Globus pallidus (tissue), 1 donor: ENCODE data around the gene RPRM.
"Not testable (repeated sequence)": the region's sequence is repeated elsewhere in the genome, so short reads cannot be mapped to it uniquely, and the experiment has no call there.

Experiments
- DNase-seq: peaks from one replicate; pipeline ENCODE4 v3.0.0-alpha.2; 2015; ENCODE audit warnings: low spot score

Gene RPRM

GRCh38 chr2:153455861-153456260 lies 22.7 kb downstream of the RPRM start:
- no peak for DNase-seq

- DNase-seq = no peak
Observed at GRCh38 chr2:153455403-153455802, 23.2 kb downstream of the RPRM start.

GRCh38 chr2:153451611-153452010 lies 27.0 kb downstream of the RPRM start:
- DNase-seq = no peak

GRCh38 chr2:153443106-153443505 lies 35.5 kb downstream of the RPRM start:
- DNase-seq = no peak

DNA sequence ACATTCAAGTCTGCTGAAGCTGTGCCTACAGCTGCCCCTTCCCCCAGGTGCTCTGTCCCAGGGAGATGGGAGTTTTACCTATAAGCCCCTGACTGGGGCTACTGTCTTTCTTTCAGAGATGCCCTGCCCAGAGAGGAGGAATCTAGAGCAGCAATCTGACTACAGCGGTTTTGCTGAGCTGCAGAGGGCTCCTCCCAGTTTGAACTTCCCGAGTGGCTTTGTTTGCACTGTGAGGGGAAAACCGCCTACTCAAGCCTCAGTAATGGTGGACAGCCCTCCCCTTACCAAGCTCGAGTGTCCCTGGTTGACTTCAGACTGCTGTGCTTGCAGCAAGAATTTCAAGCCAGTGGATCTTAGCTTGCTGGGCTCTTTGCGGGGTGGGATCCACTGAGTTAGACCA lies 35.9 kb downstream of the RPRM start:
- not testable (repeated sequence) for DNase-seq

DNA sequence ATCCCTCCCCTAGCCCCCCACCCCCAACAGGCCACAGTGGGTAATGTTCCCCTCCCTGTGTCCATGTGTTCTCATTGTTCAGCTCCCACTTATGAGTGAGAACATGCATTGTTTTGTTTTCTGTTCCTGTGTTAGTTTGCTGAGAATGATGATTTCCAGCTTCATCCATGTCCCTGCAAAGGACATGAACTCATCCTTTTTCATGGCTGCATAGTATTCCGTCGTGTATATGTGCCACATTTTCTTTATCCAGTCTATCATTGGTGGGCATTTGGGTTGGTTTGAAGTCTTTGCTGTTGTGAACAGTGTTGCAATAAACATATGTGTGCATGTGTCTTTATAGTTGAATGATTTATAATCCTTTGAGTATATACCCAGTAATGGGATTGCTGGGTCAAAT lies 38.5 kb downstream of the RPRM start:
- DNase-seq = not testable (repeated sequence)

GRCh38 chr2:153433403-153433802 lies 45.2 kb downstream of the RPRM start:
- no peak for DNase-seq

- DNase-seq = no peak
Observed at GRCh38 chr2:153432381-153432780, 46.2 kb downstream of the RPRM start.

- DNase-seq = no peak
Observed at GRCh38 chr2:153431114-153431513, 47.4 kb downstream of the RPRM start.
